ENCODE measurements around the gene HID1.

HID1 gene

DNA sequence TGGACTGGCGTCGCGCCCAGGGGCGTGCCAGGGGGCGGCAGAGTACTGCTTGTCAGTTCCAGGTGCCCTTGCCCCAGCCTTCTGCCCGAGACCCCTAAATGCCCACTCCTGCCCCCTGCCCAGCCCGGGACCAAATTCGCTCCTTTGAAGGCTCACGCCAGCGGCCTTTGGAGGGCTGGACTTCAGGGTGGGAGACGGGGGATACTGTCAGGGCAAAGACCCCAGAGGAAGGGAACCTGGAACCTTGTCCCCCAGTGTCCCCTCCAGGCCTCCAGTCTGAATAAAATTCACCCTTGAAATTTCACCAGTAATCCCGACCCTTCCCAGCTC is 36.1 kb downstream of the HID1 start:
- TF ChIP-seq, protein P1, sequence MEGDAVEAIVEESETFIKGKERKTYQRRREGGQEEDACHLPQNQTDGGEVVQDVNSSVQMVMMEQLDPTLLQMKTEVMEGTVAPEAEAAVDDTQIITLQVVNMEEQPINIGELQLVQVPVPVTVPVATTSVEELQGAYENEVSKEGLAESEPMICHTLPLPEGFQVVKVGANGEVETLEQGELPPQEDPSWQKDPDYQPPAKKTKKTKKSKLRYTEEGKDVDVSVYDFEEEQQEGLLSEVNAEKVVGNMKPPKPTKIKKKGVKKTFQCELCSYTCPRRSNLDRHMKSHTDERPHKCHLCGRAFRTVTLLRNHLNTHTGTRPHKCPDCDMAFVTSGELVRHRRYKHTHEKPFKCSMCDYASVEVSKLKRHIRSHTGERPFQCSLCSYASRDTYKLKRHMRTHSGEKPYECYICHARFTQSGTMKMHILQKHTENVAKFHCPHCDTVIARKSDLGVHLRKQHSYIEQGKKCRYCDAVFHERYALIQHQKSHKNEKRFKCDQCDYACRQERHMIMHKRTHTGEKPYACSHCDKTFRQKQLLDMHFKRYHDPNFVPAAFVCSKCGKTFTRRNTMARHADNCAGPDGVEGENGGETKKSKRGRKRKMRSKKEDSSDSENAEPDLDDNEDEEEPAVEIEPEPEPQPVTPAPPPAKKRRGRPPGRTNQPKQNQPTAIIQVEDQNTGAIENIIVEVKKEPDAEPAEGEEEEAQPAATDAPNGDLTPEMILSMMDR (IDR thresholded peaks at IDR 0.05) = no peak

DNA sequence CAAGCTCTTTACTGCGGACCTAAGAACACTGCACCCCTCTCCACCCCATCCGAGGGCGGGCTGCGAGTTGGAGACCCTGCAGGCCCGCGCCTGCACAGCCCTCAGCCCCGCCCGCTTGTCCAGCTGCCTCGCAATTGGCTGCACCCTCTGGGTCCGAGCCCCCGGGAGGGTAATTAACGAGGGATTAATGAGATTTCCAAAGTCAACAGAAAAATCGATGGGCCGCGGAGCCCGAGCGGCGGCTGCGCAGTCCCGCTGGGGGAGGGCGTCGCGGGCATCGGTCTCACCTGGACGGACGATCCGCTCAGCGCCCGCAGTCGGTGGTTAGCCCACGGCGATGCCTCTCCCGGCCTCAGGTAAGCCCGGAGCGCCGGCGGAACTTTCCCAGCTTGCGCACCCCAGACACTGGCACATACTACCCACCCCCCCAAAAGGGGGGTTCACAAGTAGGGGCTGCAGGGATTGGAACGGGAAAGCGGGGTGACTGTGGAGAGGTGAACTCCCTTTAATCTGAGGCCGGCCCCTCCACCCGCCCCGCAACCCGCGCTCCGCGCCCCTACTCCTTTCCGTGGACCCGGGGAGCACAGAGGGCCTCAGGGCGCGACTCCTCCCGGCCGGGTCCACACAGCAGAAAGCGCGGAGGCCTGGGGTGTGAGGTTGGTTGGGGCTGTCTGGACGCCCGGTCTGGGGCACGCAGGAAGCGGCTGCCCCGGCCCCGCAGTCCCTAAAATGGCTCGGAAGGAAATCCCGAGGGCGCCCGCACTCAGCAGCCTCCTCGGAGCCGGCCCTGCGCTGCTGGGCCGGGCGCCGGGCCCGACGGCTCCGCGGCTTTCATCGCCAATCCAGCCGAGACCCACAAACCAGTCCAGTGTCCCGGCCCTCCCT is 36.7 kb downstream of the HID1 start, which contains the start of gene OTOP3:
OTOP3 (plus strand) TSS at position 314 of the 885 bp plus-strand sequence; CDS start at position 338, 24 bp downstream.
- TF ChIP-seq, protein P1 (IDR thresholded peaks at IDR 0.05) = no peak

DNA sequence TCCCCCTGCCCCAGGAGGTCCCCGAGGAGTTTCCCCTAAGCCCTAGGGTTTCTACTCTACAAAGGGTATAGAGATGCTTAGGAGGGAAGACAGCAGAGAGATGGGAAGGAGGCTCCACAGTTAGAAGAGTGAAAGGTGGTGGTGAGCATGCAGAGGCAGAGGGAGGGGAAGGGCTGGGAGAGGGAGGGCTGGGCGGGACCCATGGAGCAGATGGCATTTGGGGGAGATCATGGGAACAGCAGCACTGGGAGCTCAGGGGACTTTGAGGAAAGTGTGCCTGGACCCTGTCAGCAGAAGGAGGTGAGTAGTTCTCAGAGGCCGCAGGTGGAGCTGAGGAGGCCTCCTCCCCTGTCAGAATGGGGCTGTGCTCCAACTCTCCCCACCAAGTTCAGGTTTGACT is 37.5 kb downstream of the HID1 start:
- TF ChIP-seq, protein P1 (IDR thresholded peaks at IDR 0.05) = no peak

DNA sequence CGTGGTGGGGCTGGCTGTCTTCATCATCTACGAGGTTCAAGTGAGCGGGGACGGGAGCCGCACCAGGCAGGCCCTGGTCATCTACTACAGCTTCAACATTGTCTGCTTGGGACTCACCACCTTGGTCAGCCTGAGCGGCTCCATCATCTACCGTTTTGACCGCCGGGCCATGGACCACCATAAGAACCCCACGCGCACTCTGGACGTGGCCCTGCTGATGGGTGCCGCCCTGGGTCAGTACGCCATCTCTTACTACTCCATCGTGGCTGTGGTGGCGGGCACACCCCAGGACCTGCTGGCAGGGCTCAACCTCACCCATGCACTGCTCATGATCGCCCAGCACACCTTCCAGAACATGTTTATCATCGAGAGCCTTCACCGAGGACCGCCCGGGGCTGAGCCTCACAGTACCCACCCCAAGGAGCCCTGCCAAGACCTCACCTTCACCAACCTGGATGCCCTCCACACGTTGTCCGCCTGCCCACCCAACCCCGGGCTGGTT is 42.0 kb downstream of the HID1 start:
- TF ChIP-seq, protein P1 (IDR thresholded peaks at IDR 0.05) = no peak

DNA sequence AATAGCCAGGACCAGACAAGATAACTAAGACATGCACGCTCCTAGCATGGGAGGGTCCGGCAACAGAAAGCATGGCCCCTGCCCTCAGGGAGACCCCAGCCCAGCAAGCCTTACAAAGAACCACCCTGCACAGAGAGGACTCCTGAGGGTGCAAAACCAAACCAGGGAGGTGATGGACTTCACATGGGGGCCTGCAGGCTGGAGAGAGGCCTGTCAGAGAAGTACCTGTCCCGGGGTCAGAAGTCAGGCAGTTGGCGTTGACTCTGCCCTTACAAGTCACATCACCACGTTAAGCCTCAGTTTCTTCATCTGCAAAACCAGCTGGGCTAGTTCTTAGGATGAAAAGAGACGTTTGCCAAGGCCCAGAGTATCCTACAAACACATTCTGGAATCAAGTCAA is 43.8 kb downstream of the HID1 start:
- TF ChIP-seq, protein P1 (IDR thresholded peaks at IDR 0.05) = no peak

DNA sequence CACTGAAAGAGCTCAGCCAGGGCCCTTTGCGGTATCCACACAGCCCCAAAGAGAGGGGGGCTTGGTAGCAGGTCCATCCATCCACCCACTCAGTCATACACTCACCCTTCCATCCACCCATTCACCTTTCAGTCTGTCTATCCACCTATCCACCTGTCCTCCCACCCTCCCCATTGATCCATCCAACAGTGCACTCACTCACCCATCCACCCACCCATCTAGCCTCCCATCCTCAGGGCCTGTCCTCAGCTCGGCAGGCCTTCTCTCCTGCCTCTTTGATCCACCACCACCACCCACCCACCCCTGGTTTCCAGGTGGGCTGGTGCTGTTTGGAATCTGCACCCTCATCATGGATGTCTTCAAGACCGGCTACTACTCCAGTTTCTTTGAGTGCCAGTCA is 47.3 kb downstream of the HID1 start:
- TF ChIP-seq, protein P1 (IDR thresholded peaks at IDR 0.05) = no peak

DNA sequence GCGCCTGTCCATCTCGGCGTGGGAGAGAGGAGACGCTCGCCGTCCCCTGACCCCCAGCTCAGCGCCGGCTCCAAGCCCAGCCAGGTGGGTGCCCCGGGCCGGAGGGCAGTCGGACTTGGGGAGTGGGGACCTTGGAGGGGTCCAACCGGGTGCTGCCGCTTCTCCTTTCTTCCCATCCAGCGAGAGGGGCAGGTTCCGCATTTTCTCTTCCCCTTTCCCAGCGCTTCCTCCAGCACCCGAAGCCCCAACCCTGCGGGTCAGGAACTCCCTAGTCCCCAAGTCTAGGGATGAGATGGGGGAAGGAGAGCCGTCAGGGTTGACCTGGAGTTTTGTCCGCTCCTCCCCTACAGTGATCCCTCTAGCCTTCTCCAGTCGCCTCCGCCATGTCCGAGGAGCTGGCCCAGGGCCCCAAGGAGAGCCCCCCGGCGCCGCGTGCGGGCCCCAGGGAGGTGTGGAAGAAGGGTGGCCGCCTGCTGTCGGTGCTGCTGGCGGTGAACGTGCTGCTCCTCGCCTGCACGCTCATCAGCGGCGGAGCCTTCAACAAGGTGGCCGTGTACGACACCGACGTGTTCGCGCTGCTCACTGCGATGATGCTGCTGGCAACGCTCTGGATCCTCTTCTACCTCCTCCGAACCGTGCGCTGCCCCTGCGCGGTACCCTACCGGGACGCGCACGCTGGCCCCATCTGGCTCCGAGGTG is 48.2 kb downstream of the HID1 start, which contains the start of gene OTOP2:
OTOP2 (plus strand) TSS at position 24 of the 699 bp plus-strand sequence; CDS start at position 384, 360 bp downstream.
- TF ChIP-seq, protein P1 (IDR thresholded peaks at IDR 0.05) = no peak
